Measurements from ENCODE around the gene ADCY9.

ADCY9 gene

DNA sequence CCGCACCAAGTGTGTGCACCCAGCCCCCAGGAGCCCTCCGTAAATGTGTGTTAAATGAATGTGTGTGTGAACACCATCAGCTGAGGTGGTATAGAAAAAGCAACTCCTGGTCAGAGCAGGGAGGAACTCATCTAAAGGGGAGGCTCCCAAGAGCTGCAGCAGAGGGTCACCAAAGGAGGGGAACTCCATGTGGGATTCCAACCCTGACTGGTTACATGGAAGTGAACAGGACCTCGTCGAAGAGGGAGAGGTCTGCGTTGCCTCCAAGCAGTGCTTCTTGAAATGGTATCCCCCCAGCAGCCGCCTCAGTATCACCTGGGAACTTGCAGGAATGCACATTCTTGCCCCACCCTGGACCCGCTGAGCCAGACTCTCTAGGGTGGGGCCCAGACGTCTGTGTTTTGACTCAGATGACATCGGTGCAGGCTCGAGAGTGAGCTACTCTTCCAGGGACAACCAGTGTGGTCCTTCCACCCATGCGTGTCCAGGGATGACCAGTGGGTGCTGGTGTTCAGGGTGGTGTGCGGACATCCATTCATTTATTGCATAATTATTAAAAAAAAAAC, 30.8 kb downstream of the ADCY9 start:
- TF ChIP-seq FOXP2 (optimal IDR thresholded peaks at IDR 0.05; ENCODE audit: borderline replicate concordance, extremely low read depth, extremely low read length, insufficient read depth) (no peak), POLR2AphosphoS5 (IDR thresholded peaks at IDR 0.05; ENCODE audit: low read depth, low read length) (no peak), TAF1 (IDR thresholded peaks at IDR 0.05; ENCODE audit: borderline replicate concordance, insufficient read depth, low read length) (no peak), SIN3A (IDR thresholded peaks at IDR 0.05; ENCODE audit: borderline replicate concordance, insufficient read depth, low read length) (no peak)
- TF ChIP-seq, protein P1, sequence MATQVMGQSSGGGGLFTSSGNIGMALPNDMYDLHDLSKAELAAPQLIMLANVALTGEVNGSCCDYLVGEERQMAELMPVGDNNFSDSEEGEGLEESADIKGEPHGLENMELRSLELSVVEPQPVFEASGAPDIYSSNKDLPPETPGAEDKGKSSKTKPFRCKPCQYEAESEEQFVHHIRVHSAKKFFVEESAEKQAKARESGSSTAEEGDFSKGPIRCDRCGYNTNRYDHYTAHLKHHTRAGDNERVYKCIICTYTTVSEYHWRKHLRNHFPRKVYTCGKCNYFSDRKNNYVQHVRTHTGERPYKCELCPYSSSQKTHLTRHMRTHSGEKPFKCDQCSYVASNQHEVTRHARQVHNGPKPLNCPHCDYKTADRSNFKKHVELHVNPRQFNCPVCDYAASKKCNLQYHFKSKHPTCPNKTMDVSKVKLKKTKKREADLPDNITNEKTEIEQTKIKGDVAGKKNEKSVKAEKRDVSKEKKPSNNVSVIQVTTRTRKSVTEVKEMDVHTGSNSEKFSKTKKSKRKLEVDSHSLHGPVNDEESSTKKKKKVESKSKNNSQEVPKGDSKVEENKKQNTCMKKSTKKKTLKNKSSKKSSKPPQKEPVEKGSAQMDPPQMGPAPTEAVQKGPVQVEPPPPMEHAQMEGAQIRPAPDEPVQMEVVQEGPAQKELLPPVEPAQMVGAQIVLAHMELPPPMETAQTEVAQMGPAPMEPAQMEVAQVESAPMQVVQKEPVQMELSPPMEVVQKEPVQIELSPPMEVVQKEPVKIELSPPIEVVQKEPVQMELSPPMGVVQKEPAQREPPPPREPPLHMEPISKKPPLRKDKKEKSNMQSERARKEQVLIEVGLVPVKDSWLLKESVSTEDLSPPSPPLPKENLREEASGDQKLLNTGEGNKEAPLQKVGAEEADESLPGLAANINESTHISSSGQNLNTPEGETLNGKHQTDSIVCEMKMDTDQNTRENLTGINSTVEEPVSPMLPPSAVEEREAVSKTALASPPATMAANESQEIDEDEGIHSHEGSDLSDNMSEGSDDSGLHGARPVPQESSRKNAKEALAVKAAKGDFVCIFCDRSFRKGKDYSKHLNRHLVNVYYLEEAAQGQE (IDR thresholded peaks at IDR 0.05; ENCODE audit: insufficient read depth in 1 of 2, low read depth in 2 of 2, low read length in 2 of 2), result no peak

DNA sequence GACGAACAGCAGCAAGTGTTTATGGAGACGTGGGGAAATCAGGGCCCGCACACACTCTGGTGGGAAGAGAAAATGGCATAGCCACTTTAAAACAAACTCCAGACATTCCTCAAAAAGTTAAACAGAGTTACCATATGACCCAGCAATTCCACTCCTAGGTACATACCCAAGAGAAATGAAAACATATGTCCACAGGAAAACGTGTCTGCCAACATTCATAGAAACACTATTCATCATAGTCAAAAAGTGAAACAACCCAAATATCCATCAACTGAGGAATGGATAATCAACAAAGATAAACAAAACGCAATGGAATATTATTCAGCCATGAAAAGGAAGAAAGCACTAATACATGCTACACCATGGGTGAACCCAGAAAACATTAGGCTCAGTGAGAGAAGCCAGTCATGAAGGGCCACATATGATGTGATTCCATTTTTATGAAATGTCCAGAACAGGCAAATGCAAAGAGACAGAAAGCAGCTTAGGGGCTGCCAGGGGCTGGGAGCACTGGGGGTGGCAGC, 32.8 kb downstream of the ADCY9 start:
- TF ChIP-seq SIN3A (IDR thresholded peaks at IDR 0.05; ENCODE audit: borderline replicate concordance, insufficient read depth, low read length) (no peak), FOXP2 (optimal IDR thresholded peaks at IDR 0.05; ENCODE audit: borderline replicate concordance, extremely low read depth, extremely low read length, insufficient read depth) (no peak), TAF1 (IDR thresholded peaks at IDR 0.05; ENCODE audit: borderline replicate concordance, insufficient read depth, low read length) (no peak), POLR2AphosphoS5 (IDR thresholded peaks at IDR 0.05; ENCODE audit: low read depth, low read length) (no peak)
- TF ChIP-seq, protein P1 (IDR thresholded peaks at IDR 0.05; ENCODE audit: insufficient read depth in 1 of 2, low read depth in 2 of 2, low read length in 2 of 2), result no peak

DNA sequence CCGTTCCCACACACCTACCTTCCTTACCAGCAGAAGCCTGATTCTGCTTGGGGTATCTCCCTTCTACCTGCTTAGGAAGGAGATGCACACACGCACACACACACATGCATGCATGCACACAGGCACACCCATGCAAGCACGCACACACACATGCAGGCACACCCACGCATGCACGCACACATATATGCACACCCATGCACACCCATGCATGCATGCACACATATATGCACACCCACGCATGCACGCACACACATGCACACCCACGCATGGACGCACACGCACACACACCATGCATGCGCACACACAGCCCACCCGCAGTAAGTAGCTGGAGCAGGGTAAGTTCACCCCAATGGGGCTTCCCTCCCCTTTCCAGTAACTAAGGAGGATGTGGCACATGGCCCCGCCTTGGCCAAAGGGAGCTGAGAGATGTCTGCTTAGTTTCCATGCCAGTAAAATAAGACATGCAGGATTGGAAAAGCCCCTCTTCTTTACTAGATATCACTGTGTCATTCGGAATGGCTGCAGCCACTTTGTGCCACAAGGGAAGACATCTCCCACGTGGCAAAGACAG, 33.7 kb downstream of the ADCY9 start:
- TF ChIP-seq TAF1 (IDR thresholded peaks at IDR 0.05; ENCODE audit: borderline replicate concordance, insufficient read depth, low read length) (no peak), POLR2AphosphoS5 (IDR thresholded peaks at IDR 0.05; ENCODE audit: low read depth, low read length) (no peak), FOXP2 (optimal IDR thresholded peaks at IDR 0.05; ENCODE audit: borderline replicate concordance, extremely low read depth, extremely low read length, insufficient read depth) (no peak), SIN3A (IDR thresholded peaks at IDR 0.05; ENCODE audit: borderline replicate concordance, insufficient read depth, low read length) (no peak)
- TF ChIP-seq, protein P1 (IDR thresholded peaks at IDR 0.05; ENCODE audit: insufficient read depth in 1 of 2, low read depth in 2 of 2, low read length in 2 of 2), result no peak

DNA sequence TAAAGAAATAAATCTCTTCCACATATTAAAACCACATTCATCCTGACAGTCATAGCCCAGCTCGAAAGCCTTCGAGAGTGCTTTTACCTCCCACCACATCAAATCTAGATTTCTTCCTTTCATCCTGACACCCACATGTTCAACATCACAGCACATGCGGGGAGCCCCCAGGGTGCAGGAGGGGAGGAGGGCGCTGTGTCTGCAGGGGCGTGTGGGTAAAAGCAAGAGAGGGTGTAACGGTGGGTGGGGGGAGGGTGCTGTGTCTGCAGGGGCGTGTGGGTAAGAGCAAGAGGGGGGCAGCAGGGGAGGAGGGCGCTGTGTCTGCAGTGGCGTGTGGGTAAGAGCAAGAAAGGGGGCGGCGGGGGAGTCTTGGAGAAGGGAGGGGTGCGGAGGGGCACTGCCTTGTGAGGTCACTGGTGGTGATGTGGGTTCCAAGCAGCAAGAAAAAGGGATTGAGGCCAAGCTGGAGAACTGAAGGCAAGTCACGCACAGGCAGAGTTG, 34.7 kb downstream of the ADCY9 start:
- TF ChIP-seq, protein P1 (IDR thresholded peaks at IDR 0.05; ENCODE audit: insufficient read depth in 1 of 2, low read depth in 2 of 2, low read length in 2 of 2), result no peak
- no peak for TF ChIP-seq SIN3A (IDR thresholded peaks at IDR 0.05; ENCODE audit: borderline replicate concordance, insufficient read depth, low read length)
- no peak for TF ChIP-seq FOXP2 (optimal IDR thresholded peaks at IDR 0.05; ENCODE audit: borderline replicate concordance, extremely low read depth, extremely low read length, insufficient read depth)
- TF ChIP-seq TAF1 (IDR thresholded peaks at IDR 0.05; ENCODE audit: borderline replicate concordance, insufficient read depth, low read length), result no peak
- no peak for TF ChIP-seq POLR2AphosphoS5 (IDR thresholded peaks at IDR 0.05; ENCODE audit: low read depth, low read length)
